Lung (tissue), 12 donors: Measurements from ENCODE around the gene ZNF280B. TPM values are rescaled to one million over a fixed set of nuclear protein-coding genes. Genes with fewer than 3 reads are reported as not detected.

Source experiments
- ATAC-seq: fragments of 200-7000 bp; cut with Tn5 transposase; one replicate; pipeline ENCODE4 v1.9.1; 2020; ENCODE audit warnings: moderate number of reproducible peaks; ENCODE audit not compliant: insufficient read depth, low FRiP score
- DNase-seq, 3 donors: peaks; one replicate each; pipeline ENCODE4 v3.0.0-alpha.2; 2013 to 2017
- H3K27ac ChIP-seq, 2 donors: one replicate each; pipeline ENCODE4 v1.5.1; 2013; ENCODE audit warnings: mild to moderate bottlenecking in 2 of 2, moderate library complexity in 2 of 2, control low read depth in 1 of 2, inconsistent platforms in 1 of 2, low read depth in 1 of 2, low read length in 1 of 2
- H3K27me3 ChIP-seq, 3 donors: one replicate each; pipeline ENCODE4 v1.5.1; 2013; ENCODE audit warnings: low read length in 2 of 3; ENCODE audit not compliant: control insufficient read depth in 3 of 3, insufficient read depth in 3 of 3
- H3K36me3 ChIP-seq, 4 donors: one replicate each; pipeline ENCODE4 v1.5.1; 2013; ENCODE audit warnings: low read length in 4 of 4, mild to moderate bottlenecking in 1 of 4, moderate library complexity in 1 of 4; ENCODE audit not compliant: control insufficient read depth in 4 of 4, insufficient read depth in 4 of 4
- H3K4me1 ChIP-seq, 5 donors: one replicate each; pipeline ENCODE4 v1.5.1; 2013; ENCODE audit warnings: low read length in 5 of 5, mild to moderate bottlenecking in 2 of 5, moderate library complexity in 1 of 5; ENCODE audit not compliant: control insufficient read depth in 5 of 5, insufficient read depth in 5 of 5
- H3K4me3 ChIP-seq: one replicate; pipeline ENCODE4 v1.5.1; 2013; ENCODE audit warnings: mild to moderate bottlenecking, control low read depth, moderate library complexity
- H3K9ac ChIP-seq, 2 donors: one replicate each; pipeline ENCODE4 v1.5.1; 2013; ENCODE audit warnings: low read length in 2 of 2, control low read depth in 1 of 2; ENCODE audit not compliant: insufficient read depth in 1 of 2
- H3K9me3 ChIP-seq, 4 donors: one replicate each; pipeline ENCODE4 v1.5.1; 2013; ENCODE audit warnings: low read length in 3 of 4, mild to moderate bottlenecking in 1 of 4, moderate library complexity in 1 of 4; ENCODE audit not compliant: control insufficient read depth in 4 of 4, insufficient read depth in 3 of 4
- WGBS, 2 donors: extraction: QIAGEN DNeasy Blood & Tissue Kit; methylation state at CpG; one replicate each; pipeline ENCODE4 v1.1.7; 2013; 5-methylcytosine and 5-hydroxymethylcytosine counted together
- polyA plus RNA-seq, 2 donors: library from polyadenylated mRNA; stranded (reverse); fragments of 200-250 nt; gene quantifications; one replicate each; pipeline ENCODE4 v1.2.1, GENCODE V29; 2013
- total RNA-seq, 2 donors: library from RNA; depleted of rRNA in 1 of 2; stranded (reverse); fragments of >200 nt in 1 of 2; gene quantifications; one replicate each; pipeline ENCODE4 v1.2.1, GENCODE V29; 2014 to 2021
- TF ChIP-seq, protein P1 (sequence below): IDR thresholded peaks from 2 replicates; pipeline ENCODE4 v1.5.1; 2012; ENCODE audit warnings: mild to moderate bottlenecking; ENCODE audit errors: control extremely low read depth, extremely low read depth
- donor health status: control.
- donor health status: control.
- donor health status: Bipolar disorder and iron deficiency.
- donor health status: healthy.
- donor health status: DM: yes; HTN: yes; CAD: no.

Gene ZNF280B
- total and polyA plus RNA-seq, 4 donors = 0.11 to 0.97 (median 0.31) TPM

DNA sequence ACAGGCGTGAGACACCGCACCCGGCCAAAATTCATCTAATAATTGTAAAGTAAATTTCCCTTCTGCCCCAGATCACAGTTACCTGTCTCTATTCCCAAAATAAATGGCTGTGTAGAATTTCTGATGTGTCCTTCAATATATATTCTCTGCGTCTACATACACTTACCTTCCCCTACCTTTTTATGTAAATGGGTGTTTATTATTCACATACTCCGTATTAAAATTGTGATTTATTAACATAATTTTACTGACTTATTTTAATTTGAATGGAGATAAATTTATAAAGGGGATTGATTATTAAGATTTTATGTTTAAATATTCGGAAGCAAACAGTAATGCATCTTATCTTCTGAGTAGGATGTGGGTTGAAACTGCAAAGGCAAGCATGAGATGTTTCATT is 28.0 kb upstream of the ZNF280B start:
- Histone ChIP-seq H3K4me3 (no peak overlapping the region), H3K27ac (no peak overlapping the region), H3K36me3 (no peaks in the 10 kb centered on the region), H3K4me1 (no peaks in the 10 kb centered on the region), H3K9ac (no peak overlapping the region), H3K9me3 (peaks cover 0 to 3% (median 0%) of the 10 kb centered on the region in 4 donors), H3K27me3 (no peaks in the 10 kb centered on the region)
- no peak for DNase-seq
- TF ChIP-seq, protein P1, sequence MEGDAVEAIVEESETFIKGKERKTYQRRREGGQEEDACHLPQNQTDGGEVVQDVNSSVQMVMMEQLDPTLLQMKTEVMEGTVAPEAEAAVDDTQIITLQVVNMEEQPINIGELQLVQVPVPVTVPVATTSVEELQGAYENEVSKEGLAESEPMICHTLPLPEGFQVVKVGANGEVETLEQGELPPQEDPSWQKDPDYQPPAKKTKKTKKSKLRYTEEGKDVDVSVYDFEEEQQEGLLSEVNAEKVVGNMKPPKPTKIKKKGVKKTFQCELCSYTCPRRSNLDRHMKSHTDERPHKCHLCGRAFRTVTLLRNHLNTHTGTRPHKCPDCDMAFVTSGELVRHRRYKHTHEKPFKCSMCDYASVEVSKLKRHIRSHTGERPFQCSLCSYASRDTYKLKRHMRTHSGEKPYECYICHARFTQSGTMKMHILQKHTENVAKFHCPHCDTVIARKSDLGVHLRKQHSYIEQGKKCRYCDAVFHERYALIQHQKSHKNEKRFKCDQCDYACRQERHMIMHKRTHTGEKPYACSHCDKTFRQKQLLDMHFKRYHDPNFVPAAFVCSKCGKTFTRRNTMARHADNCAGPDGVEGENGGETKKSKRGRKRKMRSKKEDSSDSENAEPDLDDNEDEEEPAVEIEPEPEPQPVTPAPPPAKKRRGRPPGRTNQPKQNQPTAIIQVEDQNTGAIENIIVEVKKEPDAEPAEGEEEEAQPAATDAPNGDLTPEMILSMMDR = no peak
- 74 to 77% methylated on average over 6 of the region's 6 CpGs for WGBS, 2 donors
- ATAC-seq = no peak

DNA sequence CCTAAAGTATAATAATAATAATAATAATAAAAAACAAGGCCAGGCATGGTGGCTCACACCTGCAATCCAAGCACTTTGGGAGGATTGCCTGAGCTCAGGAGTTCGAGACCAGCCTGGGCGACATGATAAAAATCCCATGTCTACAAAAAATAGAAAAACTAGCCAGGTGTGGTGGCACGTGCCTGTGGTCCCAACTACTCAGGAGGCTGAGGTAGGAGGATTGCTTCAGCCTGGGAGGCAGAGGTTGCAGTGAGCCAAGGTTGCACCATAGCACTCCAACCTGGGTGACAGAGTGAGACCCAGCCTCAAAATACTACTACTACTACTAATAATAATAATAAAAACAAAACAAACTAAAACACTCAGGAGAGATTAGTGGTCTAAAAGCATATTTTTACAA is 27.1 kb upstream of the ZNF280B start:
- Histone ChIP-seq H3K36me3 (no peaks in the 10 kb centered on the region), H3K27me3 (no peaks in the 10 kb centered on the region), H3K27ac (no peak overlapping the region), H3K9ac (no peak overlapping the region), H3K9me3 (peaks cover 0 to 3% (median 0%) of the 10 kb centered on the region in 4 donors), H3K4me1 (no peaks in the 10 kb centered on the region), H3K4me3 (no peak overlapping the region)
- WGBS, 2 donors = 83 to 90% methylated on average over 3 of the region's 3 CpGs
- ATAC-seq (no peak), DNase-seq (no peak)
- TF ChIP-seq, protein P1 = no peak

DNA sequence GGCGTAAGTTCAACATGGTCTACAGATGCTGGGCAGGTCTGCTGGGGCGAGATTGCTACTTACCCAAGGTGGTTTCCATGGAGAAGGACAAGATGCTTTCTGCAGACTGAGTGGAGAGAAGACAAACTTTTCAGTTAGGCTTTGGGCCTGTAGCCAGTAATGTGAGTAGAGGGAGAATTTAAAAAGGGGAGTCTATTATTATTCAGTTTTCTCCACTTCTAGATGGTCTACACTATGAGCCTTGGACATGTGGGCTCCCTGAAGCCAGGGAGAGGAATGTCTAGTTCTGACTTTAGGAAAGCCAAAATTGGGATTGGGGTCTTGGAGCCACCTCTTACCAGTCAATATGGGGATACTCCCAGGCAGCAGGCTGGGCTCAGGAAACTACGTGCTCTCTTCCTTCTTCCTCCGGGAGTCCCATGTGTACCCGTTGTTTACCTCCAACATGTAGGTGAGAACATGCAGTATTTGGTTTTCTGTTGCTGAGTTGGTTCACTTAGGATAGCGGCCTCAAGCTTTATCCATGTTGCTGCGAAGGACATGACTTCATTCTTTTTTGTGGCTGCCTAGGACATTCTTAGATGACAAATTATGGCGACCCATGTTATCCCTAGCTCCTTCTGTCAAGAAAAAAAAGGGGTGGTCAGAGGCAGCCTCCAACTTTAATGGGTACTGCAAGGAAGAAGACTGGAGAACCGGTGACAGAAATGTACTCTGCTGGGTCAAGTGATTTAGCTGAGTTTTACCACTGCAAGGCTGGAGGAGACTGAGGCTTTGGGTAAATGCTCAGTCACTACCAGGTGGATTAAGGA is 26.3 kb upstream of the ZNF280B start:
- H3K9ac ChIP-seq = no peak overlapping the region
- WGBS, 2 donors = 85 to 88% methylated on average over 9 of the region's 9 CpGs
- no peak overlapping the region for H3K4me3 ChIP-seq

More for the DNA sequence above, 26.3 kb upstream of the ZNF280B start:
- H3K9me3 ChIP-seq = no peaks in the 10 kb centered on the region
- no peaks in the 10 kb centered on the region for H3K27me3 ChIP-seq
- no peak overlapping the region for H3K27ac ChIP-seq
- DNase-seq = no peak
- ATAC-seq = no peak
- no peaks in the 10 kb centered on the region for H3K4me1 ChIP-seq
- no peaks in the 10 kb centered on the region for H3K36me3 ChIP-seq
- TF ChIP-seq, protein P1 = no peak
